Fibroblast of lung (primary cell): ENCODE data around the gene DNAI2.

ENCODE experiments used
- CTCF ChIP-seq, 2 donors: IDR thresholded peaks in 1 of 2; conservative IDR thresholded peaks in 1 of 2; 1 replicate in 1 of 2; 2 replicates in 1 of 2; pipeline ENCODE4 v1.5.1; 2011 to 2012; ENCODE audit warnings: low read length in 2 of 2, control low read depth in 1 of 2, inconsistent platforms in 1 of 2, low read depth in 1 of 2, mild to moderate bottlenecking in 1 of 2
- EZH2 ChIP-seq: IDR thresholded peaks from 2 replicates; pipeline ENCODE4 v1.5.1; 2012; ENCODE audit warnings: low read length, control low read depth, mild to moderate bottlenecking; ENCODE audit errors: missing control alignments

DNA sequence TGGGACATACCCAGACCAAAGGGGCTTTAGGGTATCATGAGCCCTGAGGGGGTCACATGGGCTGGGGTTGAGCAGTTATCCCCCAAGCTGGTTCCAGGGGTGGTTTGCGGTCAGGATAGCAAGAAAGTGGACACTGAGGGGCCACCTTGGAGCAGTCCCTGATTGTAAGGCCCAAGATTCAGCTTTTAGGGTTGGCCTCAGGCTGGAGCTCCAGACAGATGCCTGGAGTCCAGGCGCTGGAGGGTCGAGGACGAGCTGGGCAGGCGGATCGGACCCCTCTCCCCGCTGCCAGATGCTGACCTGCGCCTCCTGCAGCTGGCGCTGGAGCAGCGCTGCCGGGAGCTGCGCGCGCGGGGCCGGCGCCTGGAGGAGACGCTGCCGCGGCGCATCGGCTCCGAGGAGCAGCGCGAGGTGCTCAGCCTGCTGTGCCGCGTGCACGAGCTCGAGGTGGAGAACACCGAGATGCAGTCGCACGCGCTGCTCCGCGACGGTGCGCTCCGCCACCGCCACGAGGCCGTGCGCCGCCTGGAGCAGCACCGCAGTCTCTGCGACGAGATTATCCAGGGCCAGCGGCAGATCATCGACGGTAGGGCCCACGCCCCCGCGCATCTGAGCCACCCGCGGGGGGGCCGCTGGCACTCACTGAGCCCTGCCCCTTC is 77.6 kb downstream of the DNAI2 start:
- TF ChIP-seq CTCF (conservative IDR thresholded peaks at IDR 0.05 in 1 of 2, IDR thresholded peaks at IDR 0.05 in 1 of 2; ENCODE audit: low read depth in 1 of 2, low read length in 2 of 2) (no peak), EZH2 (no peak)
